HS-27A (cell line): ENCODE measurements around the gene NGF.

ENCODE experiments used
- DNase-seq: peaks from one replicate; pipeline ENCODE4 v3.0.0-alpha.2; 2012; ENCODE audit warnings: low read depth, missing footprints

The NGF gene

GRCh38 chr1:115281143-115281542, 56.9 kb downstream of the NGF start:
- DNase-seq, result no peak

DNA sequence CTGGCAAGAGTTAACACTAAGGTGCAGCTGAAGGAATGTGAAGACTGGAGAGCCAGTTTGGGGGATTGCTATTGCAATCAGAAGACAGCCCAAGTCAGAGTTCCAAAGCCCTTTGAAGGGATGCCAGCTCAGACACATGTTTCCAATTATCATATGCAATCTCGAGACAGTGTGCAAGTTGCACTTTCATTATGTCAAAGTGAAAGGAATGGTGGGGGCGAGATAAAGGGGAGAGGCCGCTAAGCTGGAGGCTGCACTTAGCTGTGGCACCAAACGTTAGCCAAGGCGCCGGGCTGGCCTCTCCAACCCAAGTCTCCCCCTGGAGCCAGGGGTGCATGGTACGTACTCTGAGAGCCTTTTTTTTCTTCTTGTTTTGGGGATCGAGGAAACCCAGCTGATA, 58.0 kb downstream of the NGF start:
- no peak for DNase-seq

DNA sequence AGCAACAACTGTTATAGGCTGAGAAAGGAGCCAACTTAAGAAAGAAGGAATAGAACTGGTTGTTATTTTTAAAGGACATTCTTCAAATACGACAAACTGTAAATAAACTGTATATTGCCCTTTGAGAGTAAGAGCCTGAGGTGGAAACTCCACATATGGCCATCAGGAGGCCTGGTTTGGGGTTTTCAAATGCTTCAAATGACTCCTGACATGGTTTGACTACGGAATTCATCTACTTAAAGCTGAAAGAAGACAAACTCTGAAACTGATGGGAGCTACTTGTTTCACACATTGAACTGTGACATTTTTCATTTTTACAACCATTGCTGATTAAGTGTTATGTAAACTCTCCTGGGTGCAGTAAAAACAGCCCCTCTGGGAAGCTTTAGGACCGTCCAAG, 59.8 kb downstream of the NGF start:
- no peak for DNase-seq

- DNase-seq, result no peak
These were observed 60.8 kb downstream of the NGF start for GRCh38 chr1:115277276-115277675.

DNA sequence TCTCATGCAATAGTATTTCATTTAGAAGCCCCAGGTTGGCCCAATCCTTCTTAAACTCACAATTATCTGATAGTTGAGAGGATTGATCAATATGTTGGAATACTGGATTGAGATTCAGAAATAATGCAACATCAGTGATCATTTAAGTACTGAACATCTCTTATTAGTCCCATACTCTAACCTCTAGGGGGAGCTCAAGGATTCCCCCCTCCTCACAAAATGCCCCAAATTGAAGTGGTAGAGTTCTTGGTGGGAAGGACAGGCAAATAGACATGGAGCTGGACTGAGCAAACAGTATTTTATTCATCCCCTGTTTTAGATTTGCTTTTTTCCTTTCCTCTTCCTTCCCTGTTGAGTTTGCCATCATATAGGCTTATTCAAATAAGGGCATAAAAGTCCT, 62.8 kb downstream of the NGF start:
- no peak for DNase-seq

DNA sequence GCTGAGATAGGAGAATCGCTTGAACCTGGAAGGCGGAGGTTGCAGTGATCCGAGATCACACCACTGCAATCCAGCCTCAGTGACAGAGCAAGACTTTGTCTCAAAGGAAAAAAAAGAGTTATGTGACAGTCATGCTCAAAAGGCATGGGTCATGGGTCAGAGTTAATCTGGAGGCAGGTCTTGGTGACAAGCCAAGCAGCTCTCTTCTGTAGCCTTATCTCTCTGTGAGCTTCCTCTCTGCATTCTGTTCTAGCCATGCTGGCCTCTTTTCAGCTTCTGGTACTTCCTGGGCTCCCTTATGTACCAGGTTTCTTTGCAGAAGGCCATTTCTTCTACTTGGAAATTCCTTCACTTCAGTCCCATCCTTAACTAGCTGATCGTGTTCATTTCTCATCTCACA, 63.6 kb downstream of the NGF start:
- no peak for DNase-seq

DNA sequence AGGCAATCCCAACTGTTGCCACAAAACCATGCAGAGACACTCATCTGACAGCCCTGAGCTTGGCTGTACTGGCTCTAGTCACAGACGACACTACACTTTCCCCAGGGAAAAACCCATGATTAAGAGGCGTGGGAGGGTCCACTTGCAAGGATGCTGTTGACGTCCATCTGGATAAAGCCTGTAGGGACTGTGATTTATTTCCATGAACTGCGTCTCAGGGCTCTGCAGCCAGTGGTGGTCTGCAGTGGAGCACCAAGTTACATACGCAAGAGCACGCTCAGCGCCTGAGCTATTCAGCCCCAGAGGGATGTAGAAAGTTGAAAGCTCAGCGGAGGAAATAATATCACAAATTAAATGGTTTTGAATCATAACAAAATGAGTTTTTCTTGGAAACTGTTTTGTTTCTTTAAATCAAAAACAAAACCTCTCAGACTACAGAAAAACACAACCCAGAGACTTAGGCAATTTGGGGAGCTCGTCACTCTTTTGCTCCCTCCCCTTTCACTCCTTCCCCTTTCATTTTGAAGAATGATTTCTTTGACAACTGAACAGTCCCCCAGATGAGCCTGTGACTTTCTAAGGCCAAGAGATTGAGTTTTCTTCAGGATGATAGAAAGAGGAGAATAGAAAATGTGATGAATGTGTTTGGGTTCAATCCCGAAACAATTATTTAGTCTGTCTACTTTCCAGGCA, 71.2 kb downstream of the NGF start:
- no peak for DNase-seq

DNA sequence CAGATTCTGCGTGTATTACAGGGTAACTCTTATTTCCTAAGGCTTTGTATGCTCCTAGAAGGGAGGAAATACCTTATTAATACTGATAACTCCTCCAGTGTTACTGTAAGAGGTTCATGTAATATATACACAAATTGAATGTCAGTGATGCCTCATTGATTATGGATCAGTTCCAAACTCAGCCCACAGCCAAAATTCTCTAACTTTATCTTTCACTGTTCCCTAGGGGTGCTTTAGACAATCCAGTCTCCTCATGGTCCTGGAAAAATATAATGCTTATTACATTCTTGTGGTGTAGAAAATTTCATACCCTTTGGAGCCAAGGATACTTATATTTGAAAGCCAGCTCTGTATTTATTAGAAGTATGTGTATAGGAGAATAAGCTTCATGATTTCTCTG, 73.0 kb downstream of the NGF start:
- no peak for DNase-seq

DNA sequence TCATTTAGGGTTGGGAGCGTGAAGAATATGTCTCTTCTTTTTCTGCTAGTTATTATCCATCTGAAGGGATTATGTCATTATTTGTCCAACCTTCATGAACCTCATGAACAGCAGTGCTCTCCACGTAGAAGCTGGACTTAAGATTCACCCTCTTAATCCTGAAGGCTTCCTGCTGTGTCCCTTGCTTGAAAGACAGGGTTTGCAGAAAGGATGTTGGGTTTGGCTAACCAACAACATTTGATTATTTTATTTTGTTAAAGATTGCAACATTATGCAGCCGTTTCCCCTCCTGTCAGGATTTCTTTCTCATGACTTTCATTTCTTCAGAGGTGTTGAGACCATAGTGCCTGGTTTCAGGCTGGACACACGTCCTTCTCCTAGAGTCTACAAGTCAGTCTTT, 75.2 kb downstream of the NGF start:
- no peak for DNase-seq

GRCh38 chr1:115261496-115261895, 76.6 kb downstream of the NGF start:
- DNase-seq, result no peak

DNA sequence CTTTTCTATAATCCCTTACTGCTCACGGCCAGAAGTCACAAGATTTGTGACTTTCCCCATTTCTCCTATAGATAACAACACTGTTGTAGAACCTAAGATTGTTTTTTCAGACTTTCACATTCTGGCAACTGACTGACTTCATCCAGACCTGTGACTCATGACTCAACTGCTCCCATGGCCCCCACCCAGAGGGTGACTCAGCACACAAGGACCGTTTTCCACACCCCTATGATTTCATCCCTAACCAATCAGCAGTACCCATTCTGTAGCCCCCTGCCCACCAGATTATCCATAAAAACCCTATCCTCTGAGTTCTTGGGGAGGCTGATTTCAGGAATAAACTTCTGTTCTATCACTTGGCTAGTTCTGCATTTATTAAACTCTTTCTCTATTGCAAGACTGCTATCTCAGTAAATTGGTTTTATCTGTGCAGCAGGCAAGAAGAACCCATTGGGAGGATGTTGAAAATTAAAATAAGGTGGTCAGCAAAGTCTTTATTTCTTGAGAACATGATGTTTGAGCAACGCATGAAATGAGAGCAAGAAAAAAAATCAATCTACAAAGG, 79.7 kb downstream of the NGF start:
- DNase-seq, result no peak

GRCh38 chr1:115257591-115257990, 80.5 kb downstream of the NGF start:
- DNase-seq, result no peak

DNA sequence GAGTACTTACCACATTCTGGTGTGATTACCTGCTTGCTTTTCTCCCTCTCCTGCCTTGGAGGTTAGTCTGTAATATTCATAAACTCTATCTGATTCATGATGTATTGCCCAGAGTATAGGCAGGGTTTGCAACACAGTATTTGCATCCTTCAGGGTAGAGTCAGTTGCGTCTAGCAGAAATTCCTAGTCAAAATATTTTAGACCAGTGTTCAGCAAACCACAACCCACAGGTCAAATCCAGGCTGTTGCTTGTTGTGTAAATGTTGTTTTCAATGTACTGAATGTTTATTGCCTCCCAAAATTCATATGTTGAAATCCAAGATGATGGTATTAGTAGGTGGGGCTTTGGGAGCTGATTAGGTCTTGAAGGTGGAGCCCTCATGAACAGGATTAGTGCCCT, 82.9 kb downstream of the NGF start:
- DNase-seq, result no peak

DNA sequence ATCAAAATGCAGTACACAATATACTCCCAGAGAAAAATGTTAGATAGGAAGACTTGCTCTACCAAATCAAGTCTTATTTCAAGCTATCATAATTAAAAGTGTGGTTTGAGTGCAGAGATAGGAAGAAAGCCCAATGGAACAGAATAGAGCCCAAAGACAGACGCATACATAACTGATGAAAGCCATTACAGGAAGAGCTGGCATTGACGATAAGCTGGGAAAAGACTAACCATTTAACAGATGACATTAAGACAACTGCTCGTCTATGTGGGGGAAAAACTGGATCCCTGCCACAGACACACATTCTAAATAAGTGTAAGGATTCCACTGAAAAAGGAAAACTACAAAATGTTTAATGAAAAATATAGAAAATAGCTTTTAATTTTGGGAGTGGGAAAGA, 85.5 kb downstream of the NGF start:
- DNase-seq, result no peak

- DNase-seq, result peak; percentile 83
These were observed 86.2 kb downstream of the NGF start for GRCh38 chr1:115251856-115252255.

DNA sequence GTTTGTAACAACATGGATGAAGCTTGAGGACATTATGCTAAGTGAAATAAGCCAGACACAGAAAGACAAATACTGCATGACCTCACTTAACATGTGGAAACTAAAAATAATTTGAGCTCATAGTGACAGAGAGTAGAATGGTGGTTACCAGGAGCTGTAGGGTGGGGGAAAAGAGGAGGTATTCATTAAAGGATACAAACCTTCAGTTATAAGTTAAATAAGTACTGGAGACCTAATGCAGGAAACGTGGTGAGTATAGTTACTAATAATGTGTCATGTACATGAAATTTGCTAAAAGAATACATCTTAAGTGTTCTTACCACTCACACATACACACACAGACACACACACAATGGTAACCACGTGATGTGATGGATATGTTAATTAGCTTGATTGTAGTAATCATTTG, 86.7 kb downstream of the NGF start:
- DNase-seq, result no peak

DNA sequence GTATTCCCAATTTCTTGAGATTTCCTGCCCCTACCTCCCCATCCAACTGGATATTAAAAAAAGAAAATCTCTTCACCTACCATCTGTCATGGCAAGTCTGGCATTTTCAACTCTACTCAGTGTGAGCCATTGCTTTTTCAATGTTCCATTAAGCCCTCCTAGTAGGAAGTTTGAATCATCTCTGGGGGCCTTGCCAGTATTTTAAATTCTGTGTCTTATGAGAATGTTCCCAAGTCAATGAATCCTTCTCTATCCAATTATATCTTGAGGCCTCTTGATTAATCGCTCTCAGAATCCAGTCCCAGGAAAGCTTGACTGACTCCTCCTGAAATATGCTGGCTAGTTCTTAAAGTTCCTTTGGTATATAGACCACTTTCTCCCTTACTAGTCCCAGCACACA, 91.5 kb downstream of the NGF start:
- DNase-seq, result no peak

DNA sequence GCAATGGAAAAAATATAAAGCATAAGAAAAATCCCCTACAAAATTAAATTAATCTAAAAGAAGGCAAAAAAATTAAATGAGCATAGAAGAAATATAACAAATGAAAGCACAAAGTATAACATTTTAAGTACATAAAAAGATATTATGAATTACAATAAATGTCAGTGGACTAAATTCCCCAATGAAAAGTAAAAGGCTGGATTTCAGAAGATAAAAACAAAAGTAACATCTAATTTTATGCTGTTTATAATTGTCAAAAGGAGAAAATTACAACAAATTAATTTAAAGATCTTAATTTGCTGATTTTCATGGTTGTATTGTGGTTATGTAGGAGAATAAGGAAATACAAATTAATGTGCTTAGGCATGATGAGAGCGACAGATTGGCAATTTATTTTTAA, 92.8 kb downstream of the NGF start:
- DNase-seq, result no peak

DNA sequence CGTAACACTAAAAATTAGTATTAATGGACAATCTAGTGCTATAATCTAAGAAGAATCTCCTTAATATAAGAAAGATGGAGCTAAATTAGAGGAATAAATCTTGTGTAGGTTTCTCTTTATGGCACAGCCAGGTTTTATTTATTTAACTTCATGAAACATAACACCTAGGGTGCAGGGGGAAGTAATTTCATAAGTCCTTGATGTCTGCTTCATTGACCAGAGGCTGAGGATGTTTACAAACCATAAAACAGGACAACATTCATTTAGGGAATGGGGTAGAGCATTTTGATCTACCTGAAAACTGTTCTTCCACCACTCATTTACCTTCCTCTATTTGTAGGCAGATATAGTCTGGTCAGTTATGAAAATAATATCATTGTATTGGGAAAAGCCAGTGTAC, 95.5 kb downstream of the NGF start:
- no peak for DNase-seq

GRCh38 chr1:115241309-115241708, 96.7 kb downstream of the NGF start:
- no peak for DNase-seq

DNA sequence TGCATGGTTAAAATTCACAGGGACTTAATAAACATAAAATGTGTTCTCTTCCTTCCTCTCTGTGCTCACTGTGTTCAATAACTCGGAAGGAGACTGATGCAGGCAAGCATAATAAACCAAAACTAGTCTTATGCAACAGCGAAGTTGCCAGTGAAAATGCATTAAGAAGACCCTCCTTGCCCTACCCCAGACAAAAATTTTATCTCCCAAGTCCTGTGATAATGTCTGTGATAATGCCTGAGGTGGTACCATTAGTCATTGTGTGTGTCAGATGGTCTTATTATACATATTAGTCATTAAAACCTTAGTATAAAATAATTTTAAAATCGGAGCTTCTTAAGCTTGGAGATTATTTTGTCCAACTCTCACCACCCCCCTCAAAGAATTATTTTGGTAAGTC, 97.8 kb downstream of the NGF start:
- no peak for DNase-seq

GRCh38 chr1:115239426-115239825, 98.6 kb downstream of the NGF start:
- no peak for DNase-seq

DNA sequence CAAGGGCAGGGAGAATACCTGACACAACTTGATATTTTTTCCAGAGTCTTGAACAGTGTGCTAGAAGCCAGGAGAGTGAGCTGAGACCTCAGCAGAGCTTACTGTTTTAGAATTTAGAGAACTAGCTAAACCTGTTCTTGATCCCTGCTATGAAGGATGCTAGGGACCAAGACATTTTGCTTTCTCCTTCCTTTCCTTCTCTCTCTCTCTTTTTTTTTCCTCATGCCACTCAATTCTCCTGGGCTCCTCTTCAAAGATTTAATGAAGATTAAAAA, 99.0 kb downstream of the NGF start:
- DNase-seq, result no peak

- DNase-seq, result no peak
These were observed 99.5 kb downstream of the NGF start for GRCh38 chr1:115238336-115239147.
